HL-60 (cell line): Measurements from ENCODE around the gene USP24.

Experiments used
- CTCF ChIP-seq: IDR thresholded peaks from one replicate; pipeline ENCODE4 v1.5.1; 2011; ENCODE audit warnings: low read length, control low read depth, inconsistent platforms; ENCODE audit not compliant: insufficient read depth
- GABPA ChIP-seq: IDR thresholded peaks from 2 replicates; pipeline ENCODE4 v1.6.1; 2012; ENCODE audit warnings: low read depth
- POLR2AphosphoS5 ChIP-seq: IDR thresholded peaks from 2 replicates; pipeline ENCODE4 v1.6.1; 2012; ENCODE audit warnings: low read depth
- SPI1 ChIP-seq: IDR thresholded peaks from 2 replicates; pipeline ENCODE4 v1.6.1; 2012; ENCODE audit warnings: low read depth, mild to moderate bottlenecking, borderline replicate concordance
- TF ChIP-seq, protein P1 (sequence below): IDR thresholded peaks from 2 replicates; pipeline ENCODE4 v1.6.1; 2012; ENCODE audit warnings: low read depth; ENCODE audit not compliant: insufficient replicate concordance

GRCh38 chr1:55117941-55118340, 97.2 kb downstream of the USP24 start:
- TF ChIP-seq CTCF (no peak), GABPA (no peak), POLR2AphosphoS5 (no peak), SPI1 (no peak)
- TF ChIP-seq, protein P1, sequence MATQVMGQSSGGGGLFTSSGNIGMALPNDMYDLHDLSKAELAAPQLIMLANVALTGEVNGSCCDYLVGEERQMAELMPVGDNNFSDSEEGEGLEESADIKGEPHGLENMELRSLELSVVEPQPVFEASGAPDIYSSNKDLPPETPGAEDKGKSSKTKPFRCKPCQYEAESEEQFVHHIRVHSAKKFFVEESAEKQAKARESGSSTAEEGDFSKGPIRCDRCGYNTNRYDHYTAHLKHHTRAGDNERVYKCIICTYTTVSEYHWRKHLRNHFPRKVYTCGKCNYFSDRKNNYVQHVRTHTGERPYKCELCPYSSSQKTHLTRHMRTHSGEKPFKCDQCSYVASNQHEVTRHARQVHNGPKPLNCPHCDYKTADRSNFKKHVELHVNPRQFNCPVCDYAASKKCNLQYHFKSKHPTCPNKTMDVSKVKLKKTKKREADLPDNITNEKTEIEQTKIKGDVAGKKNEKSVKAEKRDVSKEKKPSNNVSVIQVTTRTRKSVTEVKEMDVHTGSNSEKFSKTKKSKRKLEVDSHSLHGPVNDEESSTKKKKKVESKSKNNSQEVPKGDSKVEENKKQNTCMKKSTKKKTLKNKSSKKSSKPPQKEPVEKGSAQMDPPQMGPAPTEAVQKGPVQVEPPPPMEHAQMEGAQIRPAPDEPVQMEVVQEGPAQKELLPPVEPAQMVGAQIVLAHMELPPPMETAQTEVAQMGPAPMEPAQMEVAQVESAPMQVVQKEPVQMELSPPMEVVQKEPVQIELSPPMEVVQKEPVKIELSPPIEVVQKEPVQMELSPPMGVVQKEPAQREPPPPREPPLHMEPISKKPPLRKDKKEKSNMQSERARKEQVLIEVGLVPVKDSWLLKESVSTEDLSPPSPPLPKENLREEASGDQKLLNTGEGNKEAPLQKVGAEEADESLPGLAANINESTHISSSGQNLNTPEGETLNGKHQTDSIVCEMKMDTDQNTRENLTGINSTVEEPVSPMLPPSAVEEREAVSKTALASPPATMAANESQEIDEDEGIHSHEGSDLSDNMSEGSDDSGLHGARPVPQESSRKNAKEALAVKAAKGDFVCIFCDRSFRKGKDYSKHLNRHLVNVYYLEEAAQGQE, result no peak
